ENCODE measurements around the gene WDR48.
A peak's percentile ranks its signal among the peaks of the same experiment; 100 is the strongest.

Gene WDR48

DNA sequence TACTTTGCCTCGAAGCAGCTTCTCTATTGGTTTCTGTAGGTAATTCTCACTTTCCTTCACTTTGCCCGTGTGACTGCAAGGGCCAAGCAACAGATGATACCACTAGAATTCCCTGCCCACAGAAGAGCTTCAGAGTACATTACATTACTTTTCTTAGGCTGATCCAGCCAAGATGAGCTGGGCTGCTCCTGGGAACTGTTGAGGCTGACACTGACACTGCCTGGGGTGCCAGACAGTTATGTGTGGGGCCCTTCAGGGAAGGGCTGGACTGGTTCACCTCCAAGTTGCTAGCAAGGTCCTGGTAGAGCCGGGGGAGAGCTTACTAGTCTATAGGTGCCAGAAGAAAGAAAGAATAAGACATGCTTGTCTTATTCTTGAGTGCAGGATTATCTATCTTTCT, 36.6 kb downstream of the WDR48 start:
- H3K4me3 Mint-ChIP-seq = no peak overlapping the region
- ATAC-seq = no peak
- H3K36me3 Mint-ChIP-seq = peaks cover 45% of the 10 kb centered on the region
- H3K4me1 Mint-ChIP-seq = peaks cover 17% of the 10 kb centered on the region
- H3K9me3 Mint-ChIP-seq = no peaks in the 10 kb centered on the region
- H3K27me3 Mint-ChIP-seq = no peaks in the 10 kb centered on the region
- H3K27ac Mint-ChIP-seq = no peak overlapping the region

DNA sequence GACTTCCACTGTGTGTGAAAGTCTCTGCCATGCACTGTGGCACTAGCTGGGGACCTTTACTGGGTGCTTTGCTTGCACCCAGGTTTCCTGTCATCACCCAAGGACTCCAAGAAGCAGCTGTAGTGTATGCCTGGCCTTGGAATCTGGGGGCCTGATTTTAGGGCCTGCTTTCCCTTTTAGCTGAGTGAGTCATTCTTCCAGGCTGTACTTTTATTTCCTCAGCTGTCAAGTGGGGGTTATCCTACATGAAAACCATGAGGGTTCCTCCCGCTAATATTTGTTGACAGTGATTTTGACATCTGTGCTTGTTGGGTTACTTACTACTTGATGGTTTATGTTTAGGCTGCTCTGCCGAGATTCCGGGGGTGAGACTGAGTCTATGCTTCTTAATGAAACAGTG, 37.1 kb downstream of the WDR48 start:
- no peak overlapping the region for H3K27ac Mint-ChIP-seq
- H3K36me3 Mint-ChIP-seq = peaks cover 46% of the 10 kb centered on the region
- no peak overlapping the region for H3K4me3 Mint-ChIP-seq
- no peaks in the 10 kb centered on the region for H3K27me3 Mint-ChIP-seq
- no peak for ATAC-seq
- H3K9me3 Mint-ChIP-seq = no peaks in the 10 kb centered on the region
- peaks cover 17% of the 10 kb centered on the region for H3K4me1 Mint-ChIP-seq

DNA sequence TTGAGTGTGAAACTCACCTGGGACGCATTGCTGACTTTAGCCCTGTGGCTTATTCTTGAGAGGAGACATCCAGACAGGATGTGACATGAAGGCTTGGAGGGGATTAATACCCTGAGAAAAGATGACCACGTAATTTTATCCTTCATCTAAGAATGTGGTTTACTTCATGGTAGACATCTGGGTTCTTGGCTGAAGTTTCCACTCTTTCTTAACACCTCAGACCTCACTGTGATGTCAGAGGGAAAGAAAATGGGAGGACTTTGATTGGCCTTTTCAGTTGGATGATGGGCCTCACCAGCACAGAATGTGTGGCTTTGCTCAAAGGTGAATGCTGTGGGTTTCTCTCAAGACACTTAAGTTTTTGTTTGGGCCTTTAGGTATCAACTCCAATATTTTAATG, 39.1 kb downstream of the WDR48 start:
- no peaks in the 10 kb centered on the region for H3K9me3 Mint-ChIP-seq
- H3K4me3 Mint-ChIP-seq = no peak overlapping the region
- no peak for ATAC-seq
- peaks cover 57% of the 10 kb centered on the region for H3K36me3 Mint-ChIP-seq
- H3K27ac Mint-ChIP-seq = no peak overlapping the region
- no peaks in the 10 kb centered on the region for H3K27me3 Mint-ChIP-seq
- H3K4me1 Mint-ChIP-seq = peaks cover 10% of the 10 kb centered on the region

DNA sequence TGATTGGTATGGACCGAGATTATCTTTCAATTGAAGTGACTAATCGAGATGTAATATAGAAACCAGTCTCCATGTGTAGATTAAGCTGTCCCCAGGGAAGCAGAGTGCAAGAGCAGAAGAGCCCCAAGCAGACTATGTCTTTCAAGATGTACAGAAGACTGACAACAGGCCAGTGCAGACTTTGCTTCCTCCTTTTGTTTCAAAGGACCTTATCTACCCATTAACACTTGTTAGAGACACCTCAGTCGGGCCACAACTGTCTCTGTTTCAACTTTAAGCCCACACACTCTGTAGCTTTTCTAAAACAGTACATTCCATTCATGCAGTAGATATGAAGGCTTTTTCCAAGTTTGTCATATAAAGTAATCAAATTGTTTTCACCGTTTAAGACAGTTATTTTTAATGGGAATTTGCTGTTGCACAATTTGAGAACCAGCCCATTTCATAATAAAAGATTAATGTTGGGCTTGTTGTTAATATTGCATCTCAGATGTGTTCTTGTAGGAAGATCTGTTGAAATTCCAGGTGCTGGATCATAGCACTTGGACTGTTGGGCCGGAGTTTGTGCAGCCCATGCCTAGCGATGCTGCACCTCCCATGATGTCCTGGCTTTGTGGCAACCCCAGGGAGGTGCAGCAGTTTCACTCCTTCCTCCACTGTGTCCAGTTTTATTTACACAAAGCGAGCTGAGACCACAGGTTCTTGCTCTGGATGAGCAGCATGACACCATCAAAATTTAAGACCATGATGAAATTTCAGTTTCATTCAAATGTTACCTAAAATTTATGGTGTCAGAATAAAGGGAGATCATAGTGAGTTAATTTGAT, 43.2 kb downstream of the WDR48 start:
- H3K27ac Mint-ChIP-seq = no peak overlapping the region
- peaks cover 41% of the 10 kb centered on the region for H3K36me3 Mint-ChIP-seq
- no peak for ATAC-seq
- H3K4me3 Mint-ChIP-seq = no peak overlapping the region
- no peaks in the 10 kb centered on the region for H3K27me3 Mint-ChIP-seq
- H3K9me3 Mint-ChIP-seq = no peaks in the 10 kb centered on the region
- H3K4me1 Mint-ChIP-seq = no peaks in the 10 kb centered on the region

DNA sequence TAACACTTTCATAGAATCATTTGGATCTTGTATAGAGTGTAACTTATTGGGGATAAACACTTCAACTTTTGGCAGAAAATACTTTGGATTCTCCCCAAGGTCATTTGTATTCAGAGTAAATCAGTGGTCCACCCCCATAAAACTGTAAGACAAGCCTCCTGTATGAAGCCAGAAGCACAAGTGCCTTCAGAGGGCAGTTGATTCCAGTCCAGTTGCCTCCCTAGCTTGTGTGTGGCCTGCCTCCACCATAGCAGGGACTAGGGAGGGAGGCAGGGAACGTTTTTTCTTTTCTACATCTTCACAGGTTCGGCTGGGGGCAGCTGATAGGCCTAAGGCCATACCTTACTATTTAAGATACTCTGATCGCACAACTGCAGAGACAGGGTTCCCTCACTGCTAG, 44.0 kb downstream of the WDR48 start:
- no peaks in the 10 kb centered on the region for H3K27me3 Mint-ChIP-seq
- peaks cover 35% of the 10 kb centered on the region for H3K36me3 Mint-ChIP-seq
- H3K9me3 Mint-ChIP-seq = no peaks in the 10 kb centered on the region
- peaks cover 1% of the 10 kb centered on the region for H3K4me1 Mint-ChIP-seq
- no peak overlapping the region for H3K27ac Mint-ChIP-seq
- H3K4me3 Mint-ChIP-seq = no peak overlapping the region
- ATAC-seq = no peak

DNA sequence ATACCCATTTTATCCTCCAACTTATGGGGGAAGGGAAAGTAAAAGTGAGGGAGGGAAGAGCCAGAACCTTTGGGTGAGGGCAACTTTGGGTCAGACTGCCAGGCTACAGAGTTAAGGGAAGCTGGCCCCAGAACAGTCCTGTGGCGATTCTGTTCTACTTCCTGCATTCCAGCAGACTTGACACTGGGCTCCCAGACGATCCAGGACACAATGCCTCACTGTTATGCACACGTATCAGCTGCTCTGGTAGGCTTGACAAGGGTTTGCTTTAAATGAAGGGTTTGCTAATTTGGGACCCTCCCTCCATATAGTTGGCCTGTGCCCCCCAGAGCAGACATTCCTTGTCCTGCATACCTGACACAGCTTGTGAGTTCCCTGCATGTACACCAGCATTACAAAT, 45.0 kb downstream of the WDR48 start:
- H3K27ac Mint-ChIP-seq = peak overlapping the region; percentile 48
- no peak for ATAC-seq
- H3K4me1 Mint-ChIP-seq = peaks cover 8% of the 10 kb centered on the region
- no peaks in the 10 kb centered on the region for H3K27me3 Mint-ChIP-seq
- peaks cover 35% of the 10 kb centered on the region for H3K36me3 Mint-ChIP-seq
- no peaks in the 10 kb centered on the region for H3K9me3 Mint-ChIP-seq
- H3K4me3 Mint-ChIP-seq = no peak overlapping the region

DNA sequence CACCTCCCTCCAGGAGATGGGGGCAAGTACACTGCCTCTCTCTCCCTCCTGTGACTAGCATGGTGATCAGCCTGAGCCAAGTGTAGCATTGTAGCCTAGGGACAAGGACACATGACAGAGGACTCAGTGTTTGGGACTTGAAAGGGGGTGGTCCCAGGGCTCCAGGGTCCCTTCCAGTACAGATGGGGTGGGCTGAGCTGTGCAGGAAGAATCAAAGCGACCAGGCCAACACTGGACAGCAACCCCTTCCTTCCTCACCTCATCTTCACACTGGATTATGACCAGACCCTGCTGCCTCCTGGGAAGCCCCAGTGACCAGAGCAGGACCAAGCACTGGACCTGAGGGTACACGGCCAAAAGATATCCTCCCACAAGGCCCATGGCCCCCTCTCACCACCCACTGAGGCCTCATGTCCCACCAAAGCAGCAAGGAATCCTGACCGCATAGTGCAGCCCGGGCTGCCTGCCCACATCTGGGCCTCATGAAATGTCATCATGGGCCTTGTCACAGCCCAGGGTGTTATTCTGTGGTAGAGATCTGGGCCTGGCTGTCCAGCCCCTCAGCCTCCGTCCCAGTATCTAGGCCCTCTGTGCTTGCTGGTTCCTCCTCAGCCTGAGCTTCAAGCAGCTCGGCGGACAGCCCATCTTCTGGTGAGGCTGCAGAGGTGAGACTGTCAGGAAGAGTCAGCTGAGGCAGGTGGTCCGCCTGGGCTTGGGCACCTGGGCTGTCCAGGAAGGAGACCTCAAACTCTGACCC, 46.1 kb downstream of the WDR48 start:
- peak overlapping the region; percentile 48 for H3K27ac Mint-ChIP-seq
- H3K4me3 Mint-ChIP-seq = no peak overlapping the region
- H3K36me3 Mint-ChIP-seq = peaks cover 27% of the 10 kb centered on the region
- ATAC-seq = no peak
- H3K27me3 Mint-ChIP-seq = no peaks in the 10 kb centered on the region
- H3K4me1 Mint-ChIP-seq = peaks cover 17% of the 10 kb centered on the region
- no peaks in the 10 kb centered on the region for H3K9me3 Mint-ChIP-seq

DNA sequence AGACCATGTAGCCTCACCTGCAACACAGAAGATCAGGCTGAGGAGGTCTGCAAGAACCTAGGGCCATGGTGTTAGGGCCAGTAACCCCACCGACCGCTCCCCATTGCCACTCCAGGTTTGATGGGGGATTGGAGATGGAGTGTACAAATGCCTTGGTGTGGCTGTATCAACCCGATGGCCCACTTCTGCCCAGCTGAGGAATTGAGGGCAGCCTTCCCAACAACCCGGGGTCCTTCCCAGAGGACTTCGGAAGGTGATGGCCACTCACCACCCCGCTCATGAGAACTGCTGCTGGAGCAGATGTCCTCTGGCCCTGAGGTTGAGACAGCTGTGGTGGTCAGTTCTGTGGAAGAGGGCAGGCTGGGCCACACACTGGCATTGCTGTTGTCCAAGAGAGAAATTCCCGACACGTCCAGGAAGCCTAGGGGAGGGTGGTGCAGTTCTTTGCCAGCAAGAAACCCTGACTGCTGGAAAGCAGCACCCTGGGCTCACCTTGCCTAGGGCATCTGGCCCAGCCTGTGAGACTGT, 46.7 kb downstream of the WDR48 start:
- no peak overlapping the region for H3K4me3 Mint-ChIP-seq
- no peaks in the 10 kb centered on the region for H3K27me3 Mint-ChIP-seq
- peaks cover 24% of the 10 kb centered on the region for H3K4me1 Mint-ChIP-seq
- no peaks in the 10 kb centered on the region for H3K9me3 Mint-ChIP-seq
- peaks cover 23% of the 10 kb centered on the region for H3K36me3 Mint-ChIP-seq
- no peak overlapping the region for H3K27ac Mint-ChIP-seq
- no peak for ATAC-seq

DNA sequence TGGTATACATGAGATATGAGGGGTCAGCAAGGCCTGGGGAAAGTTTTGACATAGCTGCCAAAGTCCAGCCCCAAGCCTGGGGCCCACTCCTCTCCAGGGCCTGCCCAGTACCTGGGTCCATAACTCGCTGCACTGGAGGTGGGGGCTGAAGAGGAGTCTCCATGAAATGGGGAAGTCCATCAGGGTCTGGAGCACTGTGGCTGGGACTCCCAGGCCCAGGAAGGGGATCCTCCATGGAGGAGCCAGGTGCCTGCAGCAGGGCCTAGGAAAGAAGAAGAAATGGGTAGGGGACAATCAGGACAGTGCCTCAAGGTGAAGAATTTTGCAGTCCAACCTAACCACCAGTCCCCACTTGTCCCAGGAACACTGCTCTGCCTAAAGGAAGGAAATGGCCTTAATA, 47.4 kb downstream of the WDR48 start:
- ATAC-seq = no peak
- no peak overlapping the region for H3K27ac Mint-ChIP-seq
- peaks cover 28% of the 10 kb centered on the region for H3K4me1 Mint-ChIP-seq
- peaks cover 16% of the 10 kb centered on the region for H3K36me3 Mint-ChIP-seq
- H3K4me3 Mint-ChIP-seq = no peak overlapping the region
- no peaks in the 10 kb centered on the region for H3K27me3 Mint-ChIP-seq
- no peaks in the 10 kb centered on the region for H3K9me3 Mint-ChIP-seq

DNA sequence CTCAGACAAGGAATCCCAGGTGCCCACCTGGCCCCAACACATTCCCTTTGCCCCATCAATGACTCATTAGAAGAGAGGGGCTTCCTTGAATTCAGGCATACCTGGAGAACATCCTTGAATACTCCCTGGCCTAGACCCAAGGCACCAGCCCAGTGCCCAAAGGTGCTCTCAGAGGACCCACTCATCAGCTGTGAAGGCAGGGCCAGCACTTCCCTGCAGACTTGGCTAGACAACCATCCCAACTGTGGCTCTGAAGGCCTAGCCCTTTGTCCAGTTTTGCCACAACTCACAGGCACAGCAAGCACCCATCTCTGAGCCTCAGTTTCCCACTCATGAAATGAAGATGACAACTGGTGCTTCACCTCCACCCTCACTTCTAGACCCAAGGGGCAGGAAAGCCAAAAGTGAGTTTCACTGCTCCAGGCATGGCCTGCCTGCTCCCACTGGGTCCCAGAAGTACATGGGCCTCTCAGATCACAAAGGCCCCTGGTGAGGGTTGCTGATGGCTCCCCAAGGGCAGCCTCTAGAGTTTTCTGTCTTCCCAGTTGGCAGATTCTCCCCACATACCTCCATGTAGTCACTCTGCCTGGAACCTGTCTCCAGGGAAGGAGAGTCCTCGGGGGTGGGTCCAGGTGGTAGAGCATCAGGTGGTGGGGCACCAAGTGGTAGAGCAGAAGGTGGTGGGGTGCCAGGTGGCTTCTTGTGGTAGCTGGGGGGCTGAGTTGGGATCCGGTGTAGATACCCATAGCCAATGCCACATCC, 48.1 kb downstream of the WDR48 start:
- no peak overlapping the region for H3K27ac Mint-ChIP-seq
- no peaks in the 10 kb centered on the region for H3K27me3 Mint-ChIP-seq
- no peaks in the 10 kb centered on the region for H3K9me3 Mint-ChIP-seq
- peaks cover 31% of the 10 kb centered on the region for H3K4me1 Mint-ChIP-seq
- H3K4me3 Mint-ChIP-seq = no peak overlapping the region
- H3K36me3 Mint-ChIP-seq = peaks cover 9% of the 10 kb centered on the region
- no peak for ATAC-seq

DNA sequence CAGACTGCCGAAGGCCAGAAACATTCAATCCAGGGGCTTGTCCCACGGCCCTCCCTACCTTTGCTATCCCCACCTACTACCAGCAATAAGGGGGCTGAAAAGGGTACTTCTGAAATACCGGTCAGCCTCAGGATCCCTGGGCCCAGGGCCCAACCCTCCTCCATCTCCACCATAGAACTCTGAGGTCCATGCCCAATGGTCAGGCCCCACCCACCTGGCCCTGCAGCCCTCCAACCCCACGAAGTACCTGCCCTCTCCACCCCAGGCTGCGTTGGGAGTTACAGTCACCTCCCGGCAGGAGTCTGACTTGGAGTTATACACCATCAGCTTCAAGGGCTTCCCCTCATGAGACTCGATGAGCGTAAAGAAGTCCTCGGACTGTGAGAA, 48.7 kb downstream of the WDR48 start:
- Mint-ChIP-seq H3K9me3 (no peaks in the 10 kb centered on the region), H3K4me1 (peaks cover 37% of the 10 kb centered on the region), H3K36me3 (peaks cover 8% of the 10 kb centered on the region), H3K27ac (no peak overlapping the region), H3K27me3 (no peaks in the 10 kb centered on the region), H3K4me3 (no peak overlapping the region)
- no peak for ATAC-seq

DNA sequence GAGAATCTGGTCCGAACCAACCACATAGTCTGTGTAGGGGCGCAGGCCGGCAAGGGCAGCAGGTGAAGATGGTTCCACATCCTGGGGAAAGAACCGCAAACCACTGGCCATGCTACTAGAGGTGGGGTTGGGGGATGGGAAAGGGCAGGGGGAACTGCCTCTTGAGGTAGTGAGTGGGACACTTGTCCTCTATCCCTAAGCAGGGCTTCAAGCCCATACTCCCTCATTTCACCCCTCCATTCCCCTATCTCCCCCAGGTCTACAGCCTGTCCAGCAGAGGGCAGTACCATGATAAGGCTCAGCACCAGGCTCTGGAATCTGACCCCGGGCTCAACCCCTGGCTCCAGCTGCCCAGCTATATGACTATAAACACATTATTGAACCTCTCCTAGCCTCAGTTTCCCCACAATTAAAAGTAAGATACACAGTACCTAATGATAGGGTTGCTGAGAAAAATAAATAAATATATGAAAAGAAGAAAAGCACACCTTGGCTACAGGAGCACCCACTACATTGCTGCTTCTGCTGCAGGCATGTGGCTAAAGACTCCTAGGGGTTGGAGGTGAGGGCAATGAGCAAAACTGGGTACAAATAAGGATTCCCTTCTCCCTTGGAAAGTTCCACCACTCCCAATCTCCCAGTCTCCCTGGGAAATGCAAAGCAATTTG, 49.3 kb downstream of the WDR48 start:
- peak; percentile 77 for ATAC-seq
- peak overlapping the region; percentile 28 for H3K27ac Mint-ChIP-seq
- H3K4me3 Mint-ChIP-seq = no peak overlapping the region
- no peaks in the 10 kb centered on the region for H3K9me3 Mint-ChIP-seq
- H3K36me3 Mint-ChIP-seq = peaks cover 8% of the 10 kb centered on the region
- H3K27me3 Mint-ChIP-seq = no peaks in the 10 kb centered on the region
- H3K4me1 Mint-ChIP-seq = peaks cover 43% of the 10 kb centered on the region

DNA sequence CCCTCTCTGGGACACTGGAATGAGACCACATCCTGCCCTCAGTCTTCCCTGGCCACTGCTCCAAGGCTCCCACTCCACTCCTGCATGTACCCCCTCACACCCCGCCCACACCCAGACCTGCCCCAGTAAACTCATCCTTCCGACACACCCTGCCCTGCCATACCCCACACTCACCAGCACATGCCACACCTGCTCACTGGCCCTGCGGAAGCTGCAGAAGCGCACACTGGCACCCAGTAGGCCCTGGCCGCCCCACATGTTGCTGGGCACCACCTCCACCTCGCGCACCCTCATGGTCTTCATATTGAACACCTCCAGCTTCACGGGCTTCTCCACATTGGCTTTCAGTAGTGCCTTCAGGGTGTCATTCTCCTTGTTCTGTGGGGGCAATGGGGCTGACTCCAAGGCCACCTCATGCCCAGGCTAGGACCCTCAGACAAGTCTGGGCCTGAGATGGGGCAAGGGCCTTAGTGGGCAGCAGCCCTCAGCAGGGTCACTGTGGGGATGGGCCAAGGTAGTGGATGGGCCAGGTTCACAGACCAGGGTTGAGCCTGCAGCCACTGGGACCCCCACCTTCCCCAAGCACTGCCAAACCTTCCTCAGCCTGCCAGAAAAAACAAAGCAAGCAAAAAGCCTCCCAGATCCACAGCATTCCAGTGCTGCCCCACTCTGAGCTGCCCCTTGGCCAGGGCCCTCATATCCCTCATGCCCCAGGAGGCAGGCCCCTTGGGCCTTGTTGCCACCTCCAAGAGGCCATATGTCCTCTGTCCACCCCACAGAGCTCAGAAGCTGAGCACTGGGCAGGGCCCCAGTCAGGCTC, 50.9 kb downstream of the WDR48 start:
- no peak for ATAC-seq
- H3K27ac Mint-ChIP-seq = peak overlapping the region; percentile 51
- H3K4me3 Mint-ChIP-seq = no peak overlapping the region
- peaks cover 2% of the 10 kb centered on the region for H3K36me3 Mint-ChIP-seq
- no peaks in the 10 kb centered on the region for H3K9me3 Mint-ChIP-seq
- H3K4me1 Mint-ChIP-seq = peaks cover 52% of the 10 kb centered on the region
- H3K27me3 Mint-ChIP-seq = no peaks in the 10 kb centered on the region

DNA sequence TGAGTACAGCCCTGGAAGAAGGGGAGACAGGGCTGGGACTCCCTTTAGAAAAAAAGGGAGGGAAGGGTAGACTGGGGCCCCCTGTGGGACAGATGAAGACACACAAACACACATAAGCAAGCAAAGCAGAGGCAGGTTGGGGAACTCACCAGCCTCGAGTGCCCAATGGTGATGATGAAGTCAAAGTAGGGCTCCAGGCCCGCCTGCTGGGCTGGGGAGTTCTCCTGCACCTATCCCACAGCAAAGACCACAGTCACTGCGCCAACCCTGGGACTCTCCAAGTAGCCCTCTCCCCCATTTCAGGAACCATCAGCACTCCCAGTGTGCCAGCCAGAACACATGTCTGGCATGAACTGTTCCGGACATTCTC, 51.5 kb downstream of the WDR48 start:
- peaks cover 58% of the 10 kb centered on the region for H3K4me1 Mint-ChIP-seq
- peak overlapping the region; percentile 51 for H3K27ac Mint-ChIP-seq
- H3K36me3 Mint-ChIP-seq = no peaks in the 10 kb centered on the region
- H3K9me3 Mint-ChIP-seq = no peaks in the 10 kb centered on the region
- ATAC-seq = no peak
- no peaks in the 10 kb centered on the region for H3K27me3 Mint-ChIP-seq
- H3K4me3 Mint-ChIP-seq = no peak overlapping the region

Data from stimulated activated memory B cell treated with anti-CD40 and anti-IgM and Interleukin-4, amounts not matched to agents 10 μg/mL and 1 μg/mL and 100 μg/mL, for 72 hours (primary cell).